ENCODE results near the gene CAMKK1.

DNA sequence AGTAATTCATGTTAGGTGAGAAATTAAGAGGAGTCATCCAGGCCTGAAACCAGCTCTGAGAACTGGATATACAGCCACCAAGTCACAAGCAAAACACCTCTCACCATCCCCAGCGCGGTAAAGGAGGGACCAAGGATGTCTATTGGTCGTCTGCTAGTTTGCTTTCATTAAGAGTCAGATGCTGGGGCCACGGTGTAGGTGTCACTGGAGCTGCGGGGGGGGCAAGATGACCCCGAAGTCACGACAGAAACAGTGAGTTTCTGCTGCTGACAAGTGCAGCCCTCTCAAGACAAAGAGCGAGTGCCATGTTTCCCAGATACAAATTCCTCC, 47.6 kb downstream of the CAMKK1 start:
- TF ChIP-seq POLR2A (IDR thresholded peaks at IDR 0.05) (no peak), POLR2AphosphoS5 (IDR thresholded peaks at IDR 0.05) (no peak), EP300 (IDR thresholded peaks at IDR 0.05) (no peak)
- TF ChIP-seq, protein P1, sequence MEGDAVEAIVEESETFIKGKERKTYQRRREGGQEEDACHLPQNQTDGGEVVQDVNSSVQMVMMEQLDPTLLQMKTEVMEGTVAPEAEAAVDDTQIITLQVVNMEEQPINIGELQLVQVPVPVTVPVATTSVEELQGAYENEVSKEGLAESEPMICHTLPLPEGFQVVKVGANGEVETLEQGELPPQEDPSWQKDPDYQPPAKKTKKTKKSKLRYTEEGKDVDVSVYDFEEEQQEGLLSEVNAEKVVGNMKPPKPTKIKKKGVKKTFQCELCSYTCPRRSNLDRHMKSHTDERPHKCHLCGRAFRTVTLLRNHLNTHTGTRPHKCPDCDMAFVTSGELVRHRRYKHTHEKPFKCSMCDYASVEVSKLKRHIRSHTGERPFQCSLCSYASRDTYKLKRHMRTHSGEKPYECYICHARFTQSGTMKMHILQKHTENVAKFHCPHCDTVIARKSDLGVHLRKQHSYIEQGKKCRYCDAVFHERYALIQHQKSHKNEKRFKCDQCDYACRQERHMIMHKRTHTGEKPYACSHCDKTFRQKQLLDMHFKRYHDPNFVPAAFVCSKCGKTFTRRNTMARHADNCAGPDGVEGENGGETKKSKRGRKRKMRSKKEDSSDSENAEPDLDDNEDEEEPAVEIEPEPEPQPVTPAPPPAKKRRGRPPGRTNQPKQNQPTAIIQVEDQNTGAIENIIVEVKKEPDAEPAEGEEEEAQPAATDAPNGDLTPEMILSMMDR (IDR thresholded peaks at IDR 0.05), result no peak
